Measurements from ENCODE around the gene CD47.

- TF ChIP-seq CTCF (IDR thresholded peaks at IDR 0.05) (no peak), POLR2A (IDR thresholded peaks at IDR 0.05) (no peak)
Observed at GRCh38 chr3:108046247-108046646, 44.6 kb downstream of the CD47 start.
